EL (cell line): ENCODE measurements around the gene BMERB1.
"Not testable (repeated sequence)": the region's sequence is repeated elsewhere in the genome, so short reads cannot be mapped to it uniquely, and the experiment has no call there.

Experiments
- DNase-seq: peaks from one replicate; pipeline ENCODE4 v3.0.0-alpha.2; 2016

Gene BMERB1

DNA sequence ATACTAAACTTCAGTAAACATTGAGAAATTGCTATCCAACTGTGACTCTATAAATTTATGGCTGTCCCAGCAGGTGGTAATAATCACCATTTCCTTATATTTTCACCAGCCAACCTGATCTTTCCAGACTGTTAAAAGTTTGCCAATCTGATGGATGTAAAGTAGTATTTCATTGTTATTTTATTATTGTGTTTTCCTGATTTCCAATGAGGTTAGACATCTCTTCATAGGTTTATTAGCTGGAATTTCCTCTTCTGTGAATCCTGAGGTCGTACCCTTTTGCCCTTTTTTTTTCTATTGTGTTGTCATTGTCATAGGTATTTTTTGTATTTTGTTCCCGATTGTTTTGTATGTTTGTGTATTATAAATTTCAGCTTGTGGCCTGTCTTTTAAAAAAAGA is 31.7 kb downstream of the BMERB1 start:
- no peak for DNase-seq

DNA sequence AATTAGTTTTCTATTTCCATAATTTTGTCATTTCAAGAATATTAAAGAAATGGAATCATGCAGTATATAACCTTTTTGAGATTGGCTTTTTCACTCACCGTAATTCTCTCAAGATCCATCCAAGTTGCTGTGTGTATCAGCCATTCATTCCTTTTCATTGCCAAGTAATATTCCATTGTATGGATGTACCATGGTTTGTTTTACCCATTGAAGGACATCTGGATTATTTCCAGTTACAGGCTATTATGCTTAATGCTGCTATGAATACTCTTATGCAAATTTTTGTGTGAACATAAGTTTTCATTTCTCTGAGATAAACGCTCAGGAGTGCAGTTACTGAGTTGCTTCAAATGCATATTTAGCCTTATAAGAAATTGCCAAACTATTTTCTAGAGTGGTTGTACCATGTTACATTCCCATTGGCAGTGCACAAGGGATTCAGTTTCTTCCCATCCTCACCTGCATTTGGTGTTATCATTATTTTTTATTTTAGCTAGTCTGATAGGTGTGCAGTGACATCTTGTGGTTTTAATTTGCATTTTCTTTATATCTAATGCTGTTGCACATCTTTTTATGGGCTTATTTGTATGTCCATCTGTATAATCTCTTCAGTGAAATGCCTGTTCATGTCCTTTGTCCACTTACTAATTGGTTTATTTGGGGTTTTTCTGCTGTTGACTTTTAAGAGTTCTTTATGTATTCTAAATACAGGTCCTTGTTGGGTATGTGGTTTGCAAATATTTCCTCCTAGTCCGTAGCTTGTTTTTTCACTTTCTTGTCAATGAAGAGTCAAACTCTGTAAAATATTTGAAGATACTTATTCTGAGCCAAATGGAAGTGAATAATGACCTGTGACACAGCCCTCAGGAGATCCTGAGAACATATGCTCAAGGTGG is 32.7 kb downstream of the BMERB1 start:
- DNase-seq: peak; percentile 30

- DNase-seq: not testable (repeated sequence)
Observed at GRCh38 chr16:15476971-15477370, 42.6 kb downstream of the BMERB1 start.

- no peak for DNase-seq
Observed at GRCh38 chr16:15477802-15478201, 43.4 kb downstream of the BMERB1 start.

GRCh38 chr16:15482068-15482747 is 47.8 kb downstream of the BMERB1 start:
- peak; percentile 94 for DNase-seq

DNA sequence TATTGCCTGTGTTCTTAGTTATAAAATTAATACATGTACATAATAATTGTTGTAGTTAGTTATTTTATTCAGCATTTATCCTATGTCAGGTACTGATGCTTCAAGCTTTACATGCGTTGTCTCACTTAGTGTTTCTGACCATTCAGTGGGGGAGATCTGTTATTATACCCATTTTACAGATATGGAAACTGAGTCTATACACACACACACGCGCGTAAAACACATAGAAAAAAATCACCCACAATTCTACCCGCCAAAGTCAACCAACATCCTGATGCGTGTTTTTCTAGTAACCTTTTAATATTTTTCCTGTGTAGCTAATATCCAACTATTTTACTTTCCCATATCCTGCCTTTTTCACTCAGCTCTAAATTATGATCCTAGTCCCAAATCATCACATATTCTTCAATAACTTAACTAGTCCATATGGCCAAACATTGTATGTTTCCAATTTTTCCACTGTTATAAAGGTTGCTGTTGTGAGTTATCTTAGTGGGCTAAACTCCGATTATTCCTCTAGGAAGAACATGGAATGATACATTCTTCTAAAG is 48.4 kb downstream of the BMERB1 start:
- no peak for DNase-seq

GRCh38 chr16:15483857-15484256 is 49.5 kb downstream of the BMERB1 start:
- no peak for DNase-seq

DNA sequence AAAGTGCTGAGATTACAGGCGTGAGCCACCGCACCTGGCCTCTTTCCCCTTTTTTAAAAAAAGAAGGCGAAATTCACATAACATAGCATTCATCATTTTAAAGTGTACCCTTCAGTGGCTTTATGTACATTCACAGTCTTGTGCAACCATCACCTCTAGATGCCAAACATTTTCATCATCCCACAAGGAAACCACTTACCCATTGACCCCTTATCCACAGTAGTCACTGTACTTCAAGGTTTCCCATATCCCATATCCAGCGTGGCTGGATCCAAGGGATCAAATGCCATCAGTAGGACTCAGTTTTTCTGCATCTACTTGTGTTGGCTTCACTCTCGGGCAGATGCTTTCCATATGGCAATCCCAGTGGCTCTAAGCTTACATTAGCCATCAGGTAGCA is 50.3 kb downstream of the BMERB1 start:
- DNase-seq: peak; percentile 49

- no peak for DNase-seq
Observed at GRCh38 chr16:15485175-15485574, 50.8 kb downstream of the BMERB1 start.

- DNase-seq: no peak
Observed at GRCh38 chr16:15486661-15487060, 52.3 kb downstream of the BMERB1 start.

DNA sequence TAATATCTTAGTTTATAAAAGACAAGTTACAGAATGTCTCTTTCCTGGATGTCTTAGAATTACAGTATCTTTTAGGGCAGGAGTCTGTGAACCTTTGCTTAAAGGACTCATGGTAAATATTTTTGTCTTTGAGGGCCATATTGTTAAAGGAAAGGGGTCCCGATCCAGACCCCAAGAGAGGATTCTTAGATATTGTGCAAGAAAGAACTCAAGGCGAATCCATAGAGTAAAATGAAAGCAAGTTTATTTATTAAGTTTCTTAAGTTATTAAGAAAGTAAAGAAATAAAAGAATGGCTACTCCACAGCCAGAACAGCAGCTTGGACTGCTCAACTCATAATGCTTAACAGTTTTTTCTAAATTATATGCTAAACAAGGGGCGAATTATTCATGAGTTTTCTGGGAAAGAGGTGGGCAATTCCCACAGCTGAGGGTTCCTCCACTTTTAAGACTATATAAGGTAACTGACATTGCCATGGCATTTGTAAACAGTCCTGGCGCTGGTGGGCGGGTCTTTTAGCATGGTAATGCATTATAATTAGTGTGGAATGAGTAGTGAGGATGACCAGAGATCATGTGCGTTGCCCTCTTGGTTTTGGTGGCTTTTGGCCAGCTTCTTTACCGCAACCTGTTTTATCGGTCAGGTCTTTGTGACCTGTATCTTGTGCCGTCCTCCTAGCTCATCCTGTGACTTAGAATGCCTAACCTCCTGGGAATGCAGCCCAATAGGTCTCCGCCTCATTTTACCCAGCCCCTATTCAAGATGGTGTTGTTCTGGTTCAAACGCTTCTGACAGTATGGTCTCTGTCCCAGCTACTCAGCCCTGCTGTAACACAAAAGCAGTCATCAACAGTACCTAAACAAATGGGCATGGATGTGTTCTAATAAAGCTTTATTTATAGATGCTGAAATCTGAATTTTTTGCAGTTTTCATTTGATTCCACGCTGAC is 53.2 kb downstream of the BMERB1 start:
- no peak for DNase-seq

- no peak for DNase-seq
Observed at GRCh38 chr16:15489016-15489415, 54.6 kb downstream of the BMERB1 start.

GRCh38 chr16:15490123-15490711 is 55.8 kb downstream of the BMERB1 start:
- DNase-seq: no peak

DNA sequence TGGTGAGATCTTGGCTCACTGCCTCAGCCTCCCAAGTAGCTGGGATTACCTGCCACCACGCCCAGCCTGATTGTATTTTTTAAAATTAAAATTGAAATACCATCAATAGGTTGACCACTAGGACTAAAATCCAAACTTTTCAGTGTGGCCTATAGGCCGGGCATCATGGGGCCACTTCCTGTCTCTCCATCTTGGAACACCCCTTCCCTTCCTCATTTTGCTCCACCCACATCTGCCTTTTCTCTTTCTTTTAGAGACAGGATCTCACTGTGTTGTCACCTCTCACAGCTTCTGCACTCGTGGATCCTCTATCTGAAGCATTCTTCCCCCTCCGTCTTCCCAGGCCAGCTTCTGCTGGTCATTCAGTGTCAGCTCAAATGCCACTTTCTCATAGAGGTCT is 57.0 kb downstream of the BMERB1 start:
- no peak for DNase-seq

GRCh38 chr16:15492091-15492740 is 57.8 kb downstream of the BMERB1 start:
- DNase-seq: no peak

DNA sequence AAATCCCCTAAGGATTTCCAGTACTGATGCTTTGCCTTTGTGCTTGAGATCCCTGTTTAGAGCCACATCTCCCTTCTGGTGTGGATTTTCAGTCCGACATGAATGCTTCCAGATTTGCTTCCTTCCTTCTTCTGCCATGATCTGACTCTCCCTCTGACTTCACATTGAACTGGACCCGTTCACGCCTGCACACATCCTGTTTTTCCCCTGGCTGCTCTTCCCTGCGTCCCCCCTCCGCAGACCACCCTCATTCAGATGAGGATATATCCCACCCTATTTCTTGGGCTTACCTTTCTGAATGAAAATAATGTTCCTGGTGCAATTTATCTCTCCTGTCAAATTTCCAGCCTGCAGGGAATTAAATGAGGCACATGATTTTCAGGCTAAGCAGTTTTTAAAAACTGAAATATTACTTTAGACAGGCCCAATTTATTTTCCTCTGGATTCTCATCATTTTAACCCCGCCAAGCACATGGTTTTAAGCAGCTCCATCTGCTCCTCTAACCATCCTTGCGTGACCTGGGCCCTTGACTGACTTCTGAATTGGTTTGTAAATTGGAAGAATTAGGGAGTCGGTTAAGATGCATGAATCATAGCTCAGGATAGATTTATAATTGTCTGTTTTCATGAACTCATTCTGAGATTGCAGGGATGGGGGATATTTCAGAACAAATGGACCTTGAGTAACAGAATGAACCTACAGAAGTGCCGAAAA is 59.2 kb downstream of the BMERB1 start:
- peak; percentile 53 for DNase-seq

- DNase-seq: peak; percentile 49
Observed at GRCh38 chr16:15494236-15494635, 59.8 kb downstream of the BMERB1 start.

GRCh38 chr16:15495898-15496297 is 61.5 kb downstream of the BMERB1 start:
- no peak for DNase-seq

DNA sequence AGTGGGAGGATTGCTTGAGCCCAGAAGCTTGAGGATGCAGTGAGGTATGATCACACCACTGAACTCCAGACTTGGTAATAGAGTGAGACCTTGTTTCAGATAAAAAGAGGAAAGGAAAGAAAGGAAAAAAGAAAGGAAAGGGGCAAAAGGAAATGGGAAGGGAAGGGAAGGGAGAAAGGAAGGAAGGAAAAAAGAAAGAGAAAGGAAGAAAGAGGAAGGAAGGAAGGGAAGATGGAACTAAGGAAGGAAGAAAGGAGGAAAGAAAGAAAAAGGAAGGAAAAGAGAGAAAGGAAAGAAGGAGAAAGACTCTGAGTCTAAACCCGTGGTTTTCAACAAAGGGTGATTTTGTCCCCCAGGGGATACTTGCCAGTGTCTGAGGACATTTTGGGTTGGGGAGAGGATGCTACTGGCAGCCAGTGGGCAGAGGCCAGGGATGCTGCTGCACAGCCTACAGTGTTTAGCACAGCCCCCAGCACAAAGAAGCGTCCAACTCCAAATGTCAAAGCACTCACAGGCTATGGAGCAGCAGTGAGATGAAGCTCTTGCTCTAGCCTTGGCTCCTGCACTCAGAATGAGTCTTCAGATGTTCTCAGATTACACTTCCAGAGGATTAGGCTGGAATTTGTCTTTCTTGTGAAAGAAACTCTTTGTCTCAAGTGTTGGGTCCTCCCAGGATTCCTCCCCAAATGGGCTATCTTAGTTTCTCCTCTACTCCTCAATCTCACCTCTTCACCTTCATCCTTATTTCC is 64.2 kb downstream of the BMERB1 start:
- DNase-seq: no peak

DNA sequence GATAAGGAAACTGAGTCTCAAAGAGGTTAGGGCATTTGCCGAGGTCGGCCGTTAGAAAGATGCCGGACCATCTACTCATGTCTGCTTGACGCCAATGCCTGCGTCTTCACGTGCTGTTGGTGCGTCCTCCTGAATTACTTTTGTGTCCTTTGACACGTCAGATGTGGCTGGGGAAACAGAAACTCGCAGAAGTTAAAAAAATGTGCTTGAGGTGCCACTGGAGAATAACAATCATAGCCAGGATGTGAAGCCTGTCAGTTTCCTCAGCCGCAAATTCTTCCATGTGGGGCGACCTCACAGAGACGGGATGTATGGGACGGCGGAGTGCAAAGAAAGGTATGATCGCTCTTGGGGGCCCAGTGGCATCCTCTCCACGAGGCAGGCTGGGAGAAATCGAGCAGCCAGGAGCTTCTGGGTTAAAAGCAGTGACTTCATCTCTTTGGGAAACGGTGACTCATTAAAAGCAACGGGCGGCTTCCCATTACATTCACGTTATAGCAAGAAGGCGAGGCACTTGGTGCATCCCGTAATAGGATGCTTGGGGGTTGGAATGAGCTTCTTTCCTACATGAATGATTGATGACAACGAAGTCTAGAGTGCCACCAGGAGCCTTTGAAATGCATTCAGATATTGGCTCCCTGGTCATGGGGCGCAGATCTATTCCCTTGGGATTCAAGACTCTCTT is 67.8 kb downstream of the BMERB1 start:
- peak; percentile 93 for DNase-seq
